GM06990 (cell line): Measurements from ENCODE around the gene CCL18.

ENCODE experiments used
- DNase-seq: peaks from one replicate; pipeline ENCODE4 v3.0.0-alpha.2; 2011; ENCODE audit not compliant: insufficient read length; ENCODE audit errors: extremely low read depth
- H3K27me3 ChIP-seq: replicated peaks from 2 replicates; pipeline ENCODE4 v1.6.0; 2011; ENCODE audit warnings: low read length; ENCODE audit not compliant: control insufficient read depth, insufficient read depth
- H3K36me3 ChIP-seq: 2 replicates; pipeline ENCODE4 v1.5.1; 2011; ENCODE audit warnings: low read length; ENCODE audit not compliant: control insufficient read depth, insufficient read depth
- H3K4me3 ChIP-seq: replicated peaks from 2 replicates; pipeline ENCODE4 v1.5.1; 2011; ENCODE audit warnings: low read depth, mild to moderate bottlenecking, control low read depth, low read length
- CTCF ChIP-seq: IDR thresholded peaks from 2 replicates; pipeline ENCODE4 v1.5.1; 2011; ENCODE audit warnings: low read length, control low read depth, mild to moderate bottlenecking, inconsistent platforms; ENCODE audit not compliant: insufficient read depth, poor library complexity, severe bottlenecking

CCL18 gene

GRCh38 chr17:36060816-36061215 lies 3.3 kb upstream of the CCL18 start:
- Histone ChIP-seq H3K36me3 (no peaks in the 10 kb centered on the region), H3K4me3 (no peak overlapping the region), H3K27me3 (no peaks in the 10 kb centered on the region)
- TF ChIP-seq CTCF, result no peak
- no peak for DNase-seq

GRCh38 chr17:36066365-36066985 lies 2.4 kb downstream of the CCL18 start:
- DNase-seq, result no peak
- TF ChIP-seq CTCF, result no peak
- H3K36me3 ChIP-seq, result no peaks in the 10 kb centered on the region; the same call in 1 of the 2 replicates
- H3K4me3 ChIP-seq, result no peak overlapping the region
- no peaks in the 10 kb centered on the region for H3K27me3 ChIP-seq

DNA sequence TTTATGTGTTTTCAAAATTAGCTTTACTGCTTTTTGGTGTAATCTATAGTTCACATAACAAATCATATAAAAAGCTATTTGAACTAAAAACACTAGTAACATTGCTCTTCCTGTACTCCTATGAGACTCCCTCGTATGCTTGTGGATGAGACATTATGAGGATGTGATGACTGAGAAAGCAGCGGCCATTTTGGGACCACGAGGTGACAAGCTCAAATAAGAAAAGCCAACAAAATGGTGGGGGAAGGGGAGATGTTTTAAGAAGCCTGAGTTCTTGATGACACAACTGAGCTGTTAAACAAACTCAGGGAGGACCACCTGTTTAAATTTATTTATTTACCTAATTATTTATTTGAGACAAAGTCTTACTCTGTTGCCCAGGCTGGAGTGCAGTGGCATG lies 4.5 kb downstream of the CCL18 start:
- no peak overlapping the region for H3K4me3 ChIP-seq
- no peak for TF ChIP-seq CTCF
- no peaks in the 10 kb centered on the region for H3K27me3 ChIP-seq
- DNase-seq, result no peak
- H3K36me3 ChIP-seq, result no peaks in the 10 kb centered on the region; the same call in 1 of the 2 replicates

DNA sequence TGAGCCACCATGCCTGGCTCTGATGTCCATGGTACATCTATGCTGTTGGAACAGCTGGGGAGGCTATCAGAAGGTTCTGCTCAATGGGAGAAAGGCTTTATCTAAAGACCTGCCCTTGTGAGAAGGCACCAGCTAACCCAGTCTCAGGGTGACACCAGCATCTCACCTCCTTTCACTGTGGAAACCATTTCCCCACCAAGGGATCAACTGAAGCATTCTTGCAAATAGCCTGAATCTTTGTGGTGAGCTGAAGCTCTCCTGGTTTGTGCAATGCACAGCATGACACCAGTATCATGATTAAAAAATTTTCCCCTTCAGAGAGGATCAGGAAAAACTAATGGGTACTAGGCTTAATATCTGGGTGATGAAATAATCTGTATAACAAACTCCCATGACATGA lies 5.1 kb downstream of the CCL18 start:
- no peak overlapping the region for H3K4me3 ChIP-seq
- no peaks in the 10 kb centered on the region; the same call in 1 of the 2 replicates for H3K36me3 ChIP-seq
- no peak for TF ChIP-seq CTCF
- no peaks in the 10 kb centered on the region for H3K27me3 ChIP-seq
- DNase-seq, result no peak

DNA sequence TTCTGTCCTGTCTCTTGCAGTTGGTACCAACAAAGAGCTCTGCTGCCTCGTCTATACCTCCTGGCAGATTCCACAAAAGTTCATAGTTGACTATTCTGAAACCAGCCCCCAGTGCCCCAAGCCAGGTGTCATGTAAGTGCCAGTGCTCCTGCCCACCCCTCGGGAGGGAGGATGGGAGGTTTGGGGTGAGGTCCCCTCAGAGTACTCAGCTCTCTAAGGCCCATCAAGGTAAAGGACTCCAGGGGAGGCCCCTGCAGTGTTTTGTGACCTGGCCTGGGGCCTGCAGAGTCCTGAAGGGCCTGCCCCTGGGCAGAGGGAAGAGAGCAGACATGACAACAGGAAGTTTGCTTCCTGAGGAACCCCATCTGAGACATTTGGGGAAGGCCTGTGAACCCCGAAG lies 6.4 kb downstream of the CCL18 start:
- Histone ChIP-seq H3K4me3 (no peak overlapping the region), H3K36me3 (no peaks in the 10 kb centered on the region; the same call in 1 of the 2 replicates), H3K27me3 (no peaks in the 10 kb centered on the region)
- no peak for DNase-seq
- TF ChIP-seq CTCF, result no peak

DNA sequence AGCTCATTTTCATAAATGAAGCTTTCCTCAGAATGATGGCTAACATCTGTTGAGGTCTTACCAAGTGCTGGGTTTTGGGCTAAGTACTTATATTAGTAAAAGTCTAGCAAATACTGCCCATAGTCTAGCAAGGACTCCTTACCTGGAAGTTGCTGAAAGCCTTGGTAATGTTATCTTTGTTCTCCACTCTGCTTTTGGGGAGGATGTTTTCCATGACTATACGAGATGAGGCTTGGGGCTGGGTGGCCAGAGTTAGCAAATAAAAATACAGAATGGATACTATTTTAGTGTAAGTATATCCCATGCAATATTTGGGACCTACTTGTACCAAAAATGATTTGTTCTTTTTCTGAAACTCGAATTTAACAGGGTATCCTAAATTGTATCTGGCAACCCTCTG lies 7.7 kb downstream of the CCL18 start:
- H3K36me3 ChIP-seq, result no peaks in the 10 kb centered on the region; the same call in 1 of the 2 replicates
- H3K27me3 ChIP-seq, result no peaks in the 10 kb centered on the region
- no peak for TF ChIP-seq CTCF
- DNase-seq, result no peak
- no peak overlapping the region for H3K4me3 ChIP-seq
